ENCODE results near the gene CCDC106.

Gene CCDC106

DNA sequence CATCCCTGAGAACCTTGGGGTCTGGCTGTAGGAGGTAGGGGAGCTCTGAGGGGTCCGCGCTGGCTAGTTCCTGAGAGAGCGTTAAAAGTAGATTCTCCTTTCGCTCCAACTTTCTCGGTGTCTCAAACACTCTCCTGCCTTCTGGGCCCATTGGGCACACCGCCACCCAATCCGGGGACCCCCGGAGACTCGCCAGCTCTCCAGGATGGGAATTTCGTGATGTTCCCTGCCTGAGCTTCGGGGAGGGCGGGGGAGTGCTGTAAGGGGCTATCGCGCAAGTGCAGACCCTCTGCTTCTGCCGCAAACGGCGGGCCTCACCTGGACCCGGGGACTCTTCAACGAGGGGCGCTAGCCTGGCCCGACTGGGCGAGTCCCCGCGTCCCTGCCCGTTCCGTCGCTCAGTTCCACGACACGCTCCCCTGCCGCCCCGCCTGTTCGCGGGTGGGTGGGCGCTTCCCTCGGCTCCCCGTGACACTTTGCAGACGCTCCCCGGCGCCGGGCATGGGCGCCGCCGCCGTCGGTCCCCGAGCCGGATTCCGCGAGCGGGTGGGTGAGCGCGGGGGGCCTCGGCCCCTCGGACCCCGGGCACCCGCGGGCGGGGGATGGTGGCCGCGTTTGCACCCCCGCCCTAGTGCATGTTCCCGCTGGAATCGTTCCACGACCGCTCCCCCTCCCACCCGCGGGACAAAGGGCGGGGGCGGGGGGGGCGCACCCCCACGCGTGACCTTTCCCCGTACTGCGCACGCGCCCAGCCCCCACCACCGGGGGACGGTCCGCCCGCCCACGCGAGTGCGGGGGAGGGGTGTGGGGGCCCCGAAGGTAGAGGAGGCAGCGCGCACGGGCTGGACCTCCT lies at the start of gene CCDC106:
CCDC106 (plus strand) TSS at position 481 of the 853 bp plus-strand sequence. CDS start 835 bp downstream, outside the sequence.
- Histone ChIP-seq H3K36me3 (ENCODE audit: control insufficient read depth in 1 of 2, insufficient read depth in 2 of 2, low read length in 2 of 2) (peaks cover 9 to 14% of the 10 kb centered on the region in 2 donors), H3K27me3 (ENCODE audit: control insufficient read depth in 1 of 2, insufficient read depth in 2 of 2, low read length in 2 of 2) (no peaks in the 10 kb centered on the region), H3K9ac (ENCODE audit: low read depth in 1 of 2, low read length in 2 of 2) (peak within 1 kb of the TSS; percentile 66 to 74), H3K9me3 (ENCODE audit: control insufficient read depth in 1 of 2, low read length in 2 of 2) (no peaks in the 10 kb centered on the region), H3K4me3 (ENCODE audit: low read depth in 1 of 2, low read length in 2 of 2) (peak within 1 kb of the TSS; percentile 74 to 79), H3K27ac (ENCODE audit: low read depth, low read length) (peak within 1 kb of the TSS; percentile 58), H3K4me1 (ENCODE audit: control insufficient read depth in 1 of 2, insufficient read depth in 2 of 2, low read length in 2 of 2) (peaks cover 27 to 33% of the 10 kb centered on the region in 2 donors)

DNA sequence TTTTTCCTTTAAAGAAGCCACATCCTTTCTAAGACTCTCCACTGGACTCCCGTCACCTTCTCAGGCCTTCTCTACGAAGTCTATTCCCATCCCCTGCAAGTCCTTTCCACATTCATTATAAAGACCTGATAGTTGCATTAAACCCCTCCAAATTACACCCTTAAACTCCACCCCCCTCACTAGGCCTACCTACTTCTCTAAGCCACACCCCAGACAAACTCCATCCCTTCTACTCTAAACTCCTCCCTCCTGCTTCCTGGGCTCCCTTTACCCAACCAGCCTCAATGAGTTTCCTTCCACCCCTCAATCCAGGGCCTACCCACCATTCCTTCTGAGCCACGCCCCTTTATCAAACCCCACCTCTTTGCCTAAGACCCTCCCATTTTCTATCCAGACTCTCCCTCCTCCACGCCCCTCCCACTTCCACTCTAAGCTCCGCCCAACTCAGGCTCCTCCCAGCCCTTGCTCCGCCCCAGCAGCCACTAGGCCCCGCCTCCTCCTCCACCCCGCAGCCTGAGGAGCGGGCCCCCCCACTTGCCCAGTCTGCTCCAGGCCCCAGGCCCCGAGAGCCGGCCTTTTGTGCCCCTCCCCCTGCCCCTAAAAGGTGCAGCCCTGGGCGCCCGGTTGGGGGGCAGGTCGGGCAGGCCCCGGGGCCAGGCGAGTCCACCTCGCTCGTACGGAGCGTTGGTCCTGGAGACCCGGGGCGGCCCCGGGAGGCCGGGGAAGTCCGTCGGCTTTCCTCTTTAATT lies 49.1 kb upstream of the CCDC106 start:
- H3K4me1 ChIP-seq (ENCODE audit: control insufficient read depth in 1 of 2, insufficient read depth in 2 of 2, low read length in 2 of 2): peaks cover 10 to 16% of the 10 kb centered on the region in 2 donors
- peak overlapping the region; percentile 85 to 95 for H3K4me3 ChIP-seq (ENCODE audit: low read depth in 1 of 2, low read length in 2 of 2)
- H3K9ac ChIP-seq (ENCODE audit: low read depth in 1 of 2, low read length in 2 of 2): peak overlapping the region; percentile 73 to 94
- H3K36me3 ChIP-seq (ENCODE audit: control insufficient read depth in 1 of 2, insufficient read depth in 2 of 2, low read length in 2 of 2): peaks cover 17 to 25% of the 10 kb centered on the region in 2 donors
- peak overlapping the region; percentile 93 for H3K27ac ChIP-seq (ENCODE audit: low read depth, low read length)
- H3K9me3 ChIP-seq (ENCODE audit: control insufficient read depth in 1 of 2, low read length in 2 of 2): no peaks in the 10 kb centered on the region
- no peaks in the 10 kb centered on the region for H3K27me3 ChIP-seq (ENCODE audit: control insufficient read depth in 1 of 2, insufficient read depth in 2 of 2, low read length in 2 of 2)

DNA sequence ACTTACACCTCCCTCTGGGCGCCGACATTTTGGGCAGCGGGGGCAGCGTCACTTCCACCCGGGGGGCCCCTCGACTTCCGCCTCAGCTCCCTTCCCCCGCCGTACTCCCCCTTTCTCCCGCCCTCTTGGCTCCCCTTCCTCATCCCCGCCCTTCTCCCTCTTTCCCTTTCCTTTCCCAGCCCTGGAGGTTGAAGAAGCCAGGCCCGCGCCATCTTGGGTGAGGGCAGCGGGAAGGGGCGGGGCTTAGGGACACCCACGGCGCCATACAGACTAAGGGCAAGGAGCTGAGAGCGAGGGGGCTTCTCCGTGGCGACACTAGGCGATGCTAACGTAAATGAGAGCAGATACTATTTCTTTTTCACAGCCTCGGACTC lies 48.6 kb upstream of the CCDC106 start, which contains the start of gene FIZ1:
FIZ1 (minus strand) TSS at position 50 of the 374 bp plus-strand sequence. CDS start 1,652 bp downstream, outside the sequence.
- Histone ChIP-seq H3K9ac (ENCODE audit: low read depth in 1 of 2, low read length in 2 of 2) (peak within 1 kb of the TSS; percentile 73 to 94), H3K27me3 (ENCODE audit: control insufficient read depth in 1 of 2, insufficient read depth in 2 of 2, low read length in 2 of 2) (no peaks in the 10 kb centered on the region), H3K4me3 (ENCODE audit: low read depth in 1 of 2, low read length in 2 of 2) (peak within 1 kb of the TSS; percentile 85 to 95), H3K4me1 (ENCODE audit: control insufficient read depth in 1 of 2, insufficient read depth in 2 of 2, low read length in 2 of 2) (peaks cover 10 to 17% of the 10 kb centered on the region in 2 donors), H3K27ac (ENCODE audit: low read depth, low read length) (peak within 1 kb of the TSS; percentile 93), H3K9me3 (ENCODE audit: control insufficient read depth in 1 of 2, low read length in 2 of 2) (no peaks in the 10 kb centered on the region), H3K36me3 (ENCODE audit: control insufficient read depth in 1 of 2, insufficient read depth in 2 of 2, low read length in 2 of 2) (peaks cover 17 to 25% of the 10 kb centered on the region in 2 donors)

DNA sequence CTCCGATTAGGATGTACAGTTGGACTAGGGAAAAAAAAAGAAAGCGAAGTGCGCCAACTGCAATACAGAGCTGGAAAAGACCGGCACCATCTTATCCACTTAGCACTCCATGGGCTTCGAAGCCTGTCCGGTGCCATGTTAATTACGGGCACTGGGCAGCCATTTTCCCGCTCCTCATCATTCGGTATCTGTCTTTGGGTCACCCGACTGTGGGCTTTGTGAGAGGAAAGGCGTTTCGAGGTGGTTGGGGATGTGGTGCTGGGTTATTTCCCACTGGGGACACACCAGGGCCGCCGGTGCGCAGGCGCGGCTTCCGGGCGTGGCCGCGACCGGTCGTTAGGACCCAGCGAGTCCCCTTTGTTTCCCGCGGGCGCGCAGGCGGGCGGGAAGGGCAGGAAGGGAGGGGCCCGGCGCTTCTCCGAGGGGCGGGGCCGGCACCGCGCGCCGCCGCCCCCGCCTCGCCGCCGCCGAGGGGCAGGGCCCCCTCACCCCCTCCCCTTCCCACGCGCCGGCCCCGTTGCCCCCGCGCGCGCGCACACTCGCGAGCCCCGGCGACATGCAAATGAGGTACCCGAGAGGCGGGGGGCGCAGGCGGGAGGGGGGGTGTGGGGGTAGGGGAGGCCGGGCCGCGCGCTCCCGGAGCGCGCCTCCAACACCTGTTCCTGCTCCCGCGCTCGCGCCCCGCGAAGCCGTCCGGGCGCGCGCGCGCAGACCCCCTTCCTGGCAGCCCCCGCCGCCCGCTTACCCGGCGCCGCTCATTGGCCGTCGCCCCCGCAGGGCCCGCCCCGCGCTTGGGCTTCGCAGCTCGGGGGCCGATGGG lies 48.0 kb upstream of the CCDC106 start, which contains the start of gene ZNF524:
ZNF524 (plus strand) TSS at position 447 of the 820 bp plus-strand sequence. CDS start 1,825 bp downstream, outside the sequence.
- H3K9me3 ChIP-seq (ENCODE audit: control insufficient read depth in 1 of 2, low read length in 2 of 2): no peaks in the 10 kb centered on the region
- no peaks in the 10 kb centered on the region for H3K27me3 ChIP-seq (ENCODE audit: control insufficient read depth in 1 of 2, insufficient read depth in 2 of 2, low read length in 2 of 2)
- H3K4me1 ChIP-seq (ENCODE audit: control insufficient read depth in 1 of 2, insufficient read depth in 2 of 2, low read length in 2 of 2): peaks cover 10 to 22% of the 10 kb centered on the region in 2 donors
- peak within 1 kb of the TSS; percentile 85 to 95 for H3K4me3 ChIP-seq (ENCODE audit: low read depth in 1 of 2, low read length in 2 of 2)
- H3K27ac ChIP-seq (ENCODE audit: low read depth, low read length): peak within 1 kb of the TSS; percentile 93
- H3K36me3 ChIP-seq (ENCODE audit: control insufficient read depth in 1 of 2, insufficient read depth in 2 of 2, low read length in 2 of 2): peaks cover 13 to 20% of the 10 kb centered on the region in 2 donors
- H3K9ac ChIP-seq (ENCODE audit: low read depth in 1 of 2, low read length in 2 of 2): peak within 1 kb of the TSS; percentile 73 to 94

DNA sequence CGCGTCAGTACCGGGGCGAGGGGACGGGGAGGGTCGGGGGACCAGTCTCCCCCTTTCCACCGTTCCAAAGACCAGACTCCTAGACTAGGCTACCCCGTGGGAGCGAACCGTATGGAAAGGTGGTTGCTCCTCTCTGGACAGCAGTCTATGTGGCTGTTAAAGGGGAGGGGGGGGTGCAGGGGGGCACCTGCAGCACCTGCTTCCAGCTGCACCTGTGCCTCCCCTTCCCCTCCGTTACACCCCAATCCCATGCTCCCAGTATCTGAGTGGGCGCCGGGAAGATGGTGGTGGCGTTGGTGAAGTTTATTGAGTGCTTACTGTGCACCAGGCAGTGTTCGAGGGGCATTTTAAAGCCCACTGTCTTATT lies 47.4 kb upstream of the CCDC106 start:
- Histone ChIP-seq H3K4me3 (ENCODE audit: low read depth in 1 of 2, low read length in 2 of 2) (peak overlapping the region; percentile 72 to 76), H3K9me3 (ENCODE audit: control insufficient read depth in 1 of 2, low read length in 2 of 2) (no peaks in the 10 kb centered on the region), H3K27me3 (ENCODE audit: control insufficient read depth in 1 of 2, insufficient read depth in 2 of 2, low read length in 2 of 2) (no peaks in the 10 kb centered on the region), H3K9ac (ENCODE audit: low read depth in 1 of 2, low read length in 2 of 2) (peak overlapping the region; percentile 73 to 77), H3K4me1 (ENCODE audit: control insufficient read depth in 1 of 2, insufficient read depth in 2 of 2, low read length in 2 of 2) (peaks cover 10 to 22% of the 10 kb centered on the region in 2 donors), H3K36me3 (ENCODE audit: control insufficient read depth in 1 of 2, insufficient read depth in 2 of 2, low read length in 2 of 2) (peaks cover 8 to 14% of the 10 kb centered on the region in 2 donors), H3K27ac (ENCODE audit: low read depth, low read length) (peak overlapping the region; percentile 93)

DNA sequence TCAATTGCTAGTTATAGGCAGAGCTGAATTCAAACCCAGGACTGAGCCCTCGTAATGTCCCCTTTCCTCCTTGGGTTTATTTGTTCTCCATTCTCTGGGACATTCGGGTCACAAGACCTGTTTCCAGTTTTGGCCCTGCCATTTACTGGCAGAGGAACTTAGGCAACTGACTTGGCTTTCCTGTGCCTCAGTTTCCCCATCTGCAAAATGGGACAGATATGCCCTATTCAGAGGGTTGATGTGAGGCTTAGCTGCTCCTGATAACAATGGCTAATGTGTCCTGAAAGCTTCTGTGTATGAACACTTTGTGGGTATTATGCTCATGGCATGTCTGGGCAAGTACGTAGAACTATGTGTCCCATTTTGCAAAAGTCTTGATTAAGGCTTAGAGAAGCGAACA lies 46.9 kb upstream of the CCDC106 start:
- H3K9ac ChIP-seq (ENCODE audit: low read depth in 1 of 2, low read length in 2 of 2): peak overlapping the region; percentile 73 to 77
- no peak overlapping the region for H3K27ac ChIP-seq (ENCODE audit: low read depth, low read length)
- no peaks in the 10 kb centered on the region for H3K9me3 ChIP-seq (ENCODE audit: control insufficient read depth in 1 of 2, low read length in 2 of 2)
- H3K4me1 ChIP-seq (ENCODE audit: control insufficient read depth in 1 of 2, insufficient read depth in 2 of 2, low read length in 2 of 2): peaks cover 10 to 22% of the 10 kb centered on the region in 2 donors
- no peaks in the 10 kb centered on the region for H3K27me3 ChIP-seq (ENCODE audit: control insufficient read depth in 1 of 2, insufficient read depth in 2 of 2, low read length in 2 of 2)
- H3K36me3 ChIP-seq (ENCODE audit: control insufficient read depth in 1 of 2, insufficient read depth in 2 of 2, low read length in 2 of 2): peaks cover 3 to 10% of the 10 kb centered on the region in 2 donors
- H3K4me3 ChIP-seq (ENCODE audit: low read depth in 1 of 2, low read length in 2 of 2): peak overlapping the region; percentile 72 to 76

DNA sequence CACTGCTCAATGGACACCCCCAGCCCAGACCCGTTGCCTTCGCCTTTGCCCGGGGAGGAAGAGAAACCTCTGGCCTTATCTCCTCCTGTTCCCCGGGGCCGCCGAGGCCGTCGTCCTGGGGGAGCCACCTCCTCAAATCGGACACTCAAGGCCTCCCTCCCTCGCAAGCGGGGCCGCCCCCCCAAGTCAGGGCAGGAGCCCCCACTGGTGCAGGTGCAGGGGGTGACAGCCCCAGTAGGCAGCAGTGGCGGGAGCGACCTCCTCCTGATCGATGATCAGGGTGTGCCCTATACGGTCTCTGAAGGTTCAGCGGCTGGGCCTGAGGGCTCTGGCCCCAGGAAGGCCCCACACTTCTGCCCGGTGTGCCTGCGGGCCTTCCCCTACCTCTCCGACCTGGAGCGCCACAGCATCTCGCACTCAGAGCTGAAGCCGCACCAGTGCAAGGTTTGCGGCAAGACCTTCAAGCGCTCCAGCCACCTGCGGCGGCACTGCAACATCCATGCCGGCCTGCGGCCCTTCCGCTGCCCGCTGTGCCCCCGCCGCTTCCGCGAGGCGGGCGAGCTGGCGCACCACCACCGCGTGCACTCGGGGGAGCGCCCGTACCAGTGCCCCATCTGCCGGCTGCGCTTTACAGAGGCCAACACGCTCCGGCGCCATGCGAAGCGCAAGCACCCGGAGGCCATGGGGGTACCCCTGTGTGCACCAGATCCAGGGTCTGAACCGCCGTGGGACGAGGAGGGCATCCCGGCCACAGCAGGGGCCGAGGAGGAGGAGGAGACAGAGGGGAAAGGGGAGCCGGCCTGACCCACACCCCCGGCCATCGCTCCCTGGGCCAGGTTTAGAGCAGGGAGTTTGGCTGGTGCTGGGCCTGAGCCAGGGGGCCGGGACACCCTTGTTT lies 45.7 kb upstream of the CCDC106 start:
- H3K9me3 ChIP-seq (ENCODE audit: control insufficient read depth in 1 of 2, low read length in 2 of 2): no peaks in the 10 kb centered on the region
- no peak overlapping the region for H3K27ac ChIP-seq (ENCODE audit: low read depth, low read length)
- H3K4me3 ChIP-seq (ENCODE audit: low read depth in 1 of 2, low read length in 2 of 2): no peak overlapping the region
- H3K9ac ChIP-seq (ENCODE audit: low read depth in 1 of 2, low read length in 2 of 2): no peak overlapping the region
- H3K36me3 ChIP-seq (ENCODE audit: control insufficient read depth in 1 of 2, insufficient read depth in 2 of 2, low read length in 2 of 2): peaks cover 0 to 2% of the 10 kb centered on the region in 2 donors
- H3K27me3 ChIP-seq (ENCODE audit: control insufficient read depth in 1 of 2, insufficient read depth in 2 of 2, low read length in 2 of 2): no peaks in the 10 kb centered on the region
- H3K4me1 ChIP-seq (ENCODE audit: control insufficient read depth in 1 of 2, insufficient read depth in 2 of 2, low read length in 2 of 2): peaks cover 18 to 31% of the 10 kb centered on the region in 2 donors

DNA sequence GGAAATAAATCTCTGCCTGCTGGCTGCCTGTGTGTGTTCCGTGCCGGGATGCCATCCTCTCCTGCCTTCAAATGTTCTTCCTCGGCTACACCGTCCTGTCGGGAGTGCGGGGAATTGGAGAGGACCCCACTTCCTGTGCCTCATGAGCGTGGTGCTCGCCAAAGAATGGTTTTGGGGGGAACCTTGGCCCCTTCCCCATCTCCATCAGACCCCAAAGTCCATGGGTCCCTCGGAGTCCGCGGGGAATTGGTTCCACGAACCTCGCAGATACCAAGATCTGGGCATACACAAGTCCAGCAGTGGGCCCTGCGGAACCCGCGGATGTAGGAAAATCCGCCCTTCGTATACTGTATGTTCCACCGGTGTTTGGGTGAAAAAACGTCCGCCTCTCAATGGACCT lies 44.9 kb upstream of the CCDC106 start:
- H3K27ac ChIP-seq (ENCODE audit: low read depth, low read length): no peak overlapping the region
- peaks cover 18 to 31% of the 10 kb centered on the region in 2 donors for H3K4me1 ChIP-seq (ENCODE audit: control insufficient read depth in 1 of 2, insufficient read depth in 2 of 2, low read length in 2 of 2)
- H3K9ac ChIP-seq (ENCODE audit: low read depth in 1 of 2, low read length in 2 of 2): no peak overlapping the region

More for the DNA sequence above, 44.9 kb upstream of the CCDC106 start:
- Histone ChIP-seq H3K27me3 (ENCODE audit: control insufficient read depth in 1 of 2, insufficient read depth in 2 of 2, low read length in 2 of 2) (no peaks in the 10 kb centered on the region), H3K4me3 (ENCODE audit: low read depth in 1 of 2, low read length in 2 of 2) (no peak overlapping the region), H3K36me3 (ENCODE audit: control insufficient read depth in 1 of 2, insufficient read depth in 2 of 2, low read length in 2 of 2) (no peaks in the 10 kb centered on the region), H3K9me3 (ENCODE audit: control insufficient read depth in 1 of 2, low read length in 2 of 2) (no peaks in the 10 kb centered on the region)
